Measurements from ENCODE around the gene LIG1.

LIG1 gene

DNA sequence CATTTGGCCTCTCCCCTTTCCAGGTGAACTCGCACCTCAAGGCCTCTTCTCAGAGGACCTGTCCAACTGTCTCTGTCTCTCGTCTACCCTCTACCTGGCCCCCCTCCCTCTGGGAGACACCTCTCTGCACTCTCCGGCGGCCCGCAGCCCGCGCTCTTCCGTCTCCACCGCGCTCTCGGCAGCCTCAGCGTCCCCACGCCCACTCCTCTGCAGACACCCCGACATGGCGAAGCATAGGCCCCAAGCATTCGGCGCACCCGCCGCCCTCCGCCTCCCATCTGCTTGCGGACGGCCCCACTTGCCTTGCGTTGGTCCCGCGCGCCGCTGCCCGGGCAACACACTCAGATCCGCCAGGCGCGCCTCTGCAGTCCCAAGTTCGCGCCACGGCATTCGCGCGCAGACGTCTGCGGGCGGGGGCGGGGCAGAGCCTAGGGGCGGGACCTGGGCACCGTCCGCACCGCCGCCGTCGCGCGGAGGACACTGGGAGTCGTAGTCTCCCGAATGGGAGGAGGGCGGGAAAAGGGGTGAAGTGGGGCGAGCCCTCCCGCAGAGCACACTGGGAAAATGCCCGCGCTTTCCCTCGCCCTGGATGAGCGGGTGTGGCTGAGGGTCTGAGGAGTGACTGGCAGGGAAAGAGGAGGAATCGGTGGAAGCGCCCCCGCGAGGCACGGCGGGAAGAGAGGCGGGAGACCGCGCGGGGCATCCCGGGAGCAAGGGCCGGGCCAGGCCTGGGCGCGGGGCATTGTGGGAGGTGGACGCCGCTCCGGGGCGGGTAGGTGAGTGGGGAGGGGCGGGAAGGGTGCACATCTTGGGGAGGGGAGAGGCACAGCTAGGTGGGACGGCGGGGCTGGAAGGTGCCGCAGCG, at the start of gene LIG1, which contains the start of gene ZSWIM9:
LIG1 (minus strand) TSS at position 406 of the 865 bp plus-strand sequence. CDS start 4,778 bp downstream, outside the sequence.
ZSWIM9 (plus strand) TSS at position 742 of the 865 bp plus-strand sequence. CDS start 1,123 bp downstream, outside the sequence.
- DNase-seq, result peak; percentile 93 to 95

GRCh38 chr19:48218997-48219396, 48.9 kb upstream of the LIG1 start:
- no peak for DNase-seq

- no peak for DNase-seq
These were observed 46.8 kb upstream of the LIG1 start for GRCh38 chr19:48216933-48217332.

DNA sequence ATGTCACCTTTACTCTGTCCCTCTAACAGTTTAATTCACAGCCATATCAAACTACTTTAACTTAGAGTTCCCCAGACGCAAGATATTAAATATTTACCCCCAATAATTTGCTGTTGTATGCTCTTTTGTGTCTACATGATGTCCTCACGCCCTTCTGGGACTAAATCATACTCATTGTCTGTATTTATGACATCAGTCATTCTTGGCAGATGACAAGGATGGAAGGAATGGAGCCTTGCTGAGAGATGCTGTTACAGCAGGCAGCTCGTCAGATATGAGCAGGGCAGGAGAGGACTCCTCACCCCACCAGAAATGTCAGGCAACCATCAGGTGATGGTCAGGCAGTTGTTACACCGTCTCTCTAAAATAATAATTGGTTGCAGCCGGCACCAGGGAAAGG, 43.8 kb upstream of the LIG1 start:
- no peak for DNase-seq

DNA sequence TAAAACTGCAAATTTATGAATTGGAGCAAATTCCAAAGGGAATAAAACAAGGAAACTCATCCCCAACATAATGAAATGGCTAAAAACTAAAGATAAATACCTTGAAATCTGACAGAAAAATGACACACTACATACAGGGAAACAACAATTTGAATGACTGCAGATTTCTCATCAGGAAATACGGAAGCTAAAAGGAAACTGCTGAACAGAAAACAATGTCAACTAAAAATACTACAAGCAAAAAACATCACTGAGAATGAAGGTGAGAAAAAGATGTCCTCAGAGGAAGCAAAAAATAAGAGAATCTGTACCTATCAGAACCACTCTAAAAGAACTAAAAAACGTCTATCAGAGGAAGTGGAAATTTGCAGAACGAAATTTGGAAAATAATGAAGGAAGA, 39.9 kb upstream of the LIG1 start:
- DNase-seq, result no peak

- peak in 1 of 2 experiments; percentile 24 for DNase-seq
These were observed 36.4 kb upstream of the LIG1 start for GRCh38 chr19:48206397-48207093.

GRCh38 chr19:48203794-48204628, 33.9 kb upstream of the LIG1 start:
- DNase-seq, result peak; percentile 93 to 95

- peak in 1 of 2 experiments; percentile 28 for DNase-seq
These were observed 33.2 kb upstream of the LIG1 start for GRCh38 chr19:48203222-48203793.

GRCh38 chr19:48196933-48197665, 27.0 kb upstream of the LIG1 start:
- no peak for DNase-seq

DNA sequence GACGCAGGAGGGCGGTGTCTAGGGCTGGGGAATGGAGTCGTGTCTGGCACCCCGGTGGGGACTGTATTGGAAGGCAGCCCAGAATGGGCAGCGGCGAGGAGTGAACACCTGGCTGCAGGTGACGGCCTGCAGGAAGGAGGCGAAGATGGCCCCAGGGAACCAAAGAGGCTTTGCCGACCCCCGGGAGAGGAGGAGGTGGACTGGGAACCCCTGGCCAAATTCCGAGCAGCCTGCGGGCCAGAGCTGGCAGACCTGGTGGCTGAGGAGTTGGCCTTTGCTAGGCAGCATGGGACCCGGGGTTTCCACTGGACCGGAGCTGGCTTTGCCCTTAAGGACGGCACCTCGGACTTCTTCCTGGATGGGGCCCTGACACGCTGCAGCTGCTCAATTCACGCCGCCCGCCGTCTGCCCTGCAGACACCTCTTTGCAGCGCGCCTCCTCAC, 26.2 kb upstream of the LIG1 start:
- no peak for DNase-seq

DNA sequence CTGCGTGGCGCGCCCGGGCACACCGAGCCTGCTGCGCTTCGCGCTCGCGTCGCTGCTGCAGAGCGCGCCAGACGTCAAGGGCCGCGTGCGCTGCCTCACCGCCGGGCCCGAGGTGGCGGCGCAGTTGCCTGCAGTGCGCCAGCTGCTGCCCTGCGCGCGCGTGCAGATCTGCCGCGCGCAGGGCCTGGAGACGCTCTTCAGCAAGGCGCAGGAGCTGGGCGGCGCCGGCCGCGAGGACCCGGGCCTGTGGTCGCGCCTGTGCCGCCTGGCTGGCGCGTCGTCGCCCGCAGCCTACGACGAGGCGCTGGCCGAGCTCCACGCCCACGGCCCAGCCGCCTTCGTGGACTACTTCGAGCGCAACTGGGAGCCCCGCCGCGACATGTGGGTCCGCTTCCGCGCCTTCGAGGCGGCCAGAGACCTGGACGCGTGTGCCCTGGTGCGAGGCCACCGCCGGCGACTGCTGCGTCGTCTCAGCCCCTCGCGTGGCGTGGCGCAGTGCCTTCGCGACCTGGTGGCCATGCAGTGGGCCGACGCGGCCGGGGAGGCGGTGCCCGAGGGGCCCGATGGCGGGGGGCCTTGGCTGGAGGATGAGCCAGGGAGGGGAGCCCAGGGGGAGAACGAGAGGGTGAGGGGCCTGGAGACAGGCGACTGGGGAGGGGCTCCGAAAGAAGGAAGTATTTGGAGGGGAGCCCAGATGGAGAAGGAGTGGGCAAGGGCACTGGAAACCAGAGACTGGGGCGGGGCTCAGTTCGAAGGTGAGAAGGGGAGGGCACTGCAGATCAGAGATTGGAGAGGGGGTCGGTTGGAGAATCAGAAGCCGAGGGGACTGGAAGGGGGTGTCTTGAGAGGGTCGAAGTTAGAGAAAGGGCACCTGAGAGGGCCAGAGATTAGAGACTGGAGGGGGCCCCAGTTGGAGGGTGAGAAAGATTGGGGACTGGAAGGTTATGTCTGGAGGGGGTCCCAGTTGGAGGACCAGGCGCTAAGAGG, 25.0 kb upstream of the LIG1 start:
- no peak for DNase-seq

GRCh38 chr19:48194041-48194843, 24.1 kb upstream of the LIG1 start:
- peak; percentile 50 to 55 for DNase-seq

- DNase-seq, result no peak
These were observed 22.6 kb upstream of the LIG1 start for GRCh38 chr19:48192750-48193149.

- no peak for DNase-seq
These were observed 20.7 kb upstream of the LIG1 start for GRCh38 chr19:48190885-48191284.

DNA sequence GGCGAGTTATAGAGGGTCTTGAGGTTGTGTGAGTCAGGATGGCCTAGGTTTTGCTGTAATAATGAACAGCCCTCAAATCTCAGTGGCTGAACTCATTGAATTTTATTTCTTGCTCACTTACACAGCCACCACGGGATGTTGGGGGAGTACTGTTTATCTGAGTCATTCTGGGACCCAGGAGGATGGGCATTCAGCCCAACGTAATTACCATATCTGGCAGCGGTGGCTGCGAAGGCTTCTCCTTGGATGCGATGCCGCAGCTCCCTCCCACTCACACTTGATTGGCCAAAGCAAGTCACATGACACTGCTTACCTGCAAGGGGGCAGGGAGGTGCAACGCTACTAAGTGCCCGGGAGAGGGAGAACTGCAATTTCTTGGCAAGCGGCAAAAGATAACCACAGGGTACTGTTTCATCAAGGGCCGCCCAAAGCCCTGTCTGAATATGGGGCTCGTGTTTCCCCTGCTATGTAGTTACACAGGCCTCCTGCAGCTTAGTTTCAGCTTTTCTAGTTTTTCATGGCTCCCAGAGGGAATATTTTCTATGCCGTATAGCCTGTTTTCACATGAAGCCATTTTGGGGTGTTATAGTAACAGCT, 20.2 kb upstream of the LIG1 start:
- peak; percentile 72 to 76 for DNase-seq

DNA sequence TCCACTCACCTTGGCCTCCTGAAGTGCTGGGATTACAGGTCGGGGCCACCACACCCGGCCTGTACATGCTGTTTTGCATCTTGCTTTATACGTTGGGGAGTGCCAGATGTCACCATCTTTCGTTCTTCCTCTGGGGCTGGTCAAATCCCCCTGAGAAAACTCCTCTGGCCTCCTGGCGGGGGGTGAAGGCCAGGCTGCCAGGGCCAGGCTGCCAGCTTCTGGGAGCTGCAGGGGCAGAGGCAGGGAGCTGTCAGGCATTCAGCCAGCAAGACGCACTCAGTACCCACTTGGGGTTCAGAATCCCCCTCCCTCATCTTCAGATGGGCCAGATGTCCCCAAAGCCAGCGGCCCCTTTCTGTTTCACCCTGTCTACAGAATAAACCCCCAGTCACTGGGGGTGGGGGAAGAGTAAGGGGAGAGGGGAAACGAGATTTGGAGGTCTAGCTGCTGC, 16.4 kb upstream of the LIG1 start:
- DNase-seq, result no peak

DNA sequence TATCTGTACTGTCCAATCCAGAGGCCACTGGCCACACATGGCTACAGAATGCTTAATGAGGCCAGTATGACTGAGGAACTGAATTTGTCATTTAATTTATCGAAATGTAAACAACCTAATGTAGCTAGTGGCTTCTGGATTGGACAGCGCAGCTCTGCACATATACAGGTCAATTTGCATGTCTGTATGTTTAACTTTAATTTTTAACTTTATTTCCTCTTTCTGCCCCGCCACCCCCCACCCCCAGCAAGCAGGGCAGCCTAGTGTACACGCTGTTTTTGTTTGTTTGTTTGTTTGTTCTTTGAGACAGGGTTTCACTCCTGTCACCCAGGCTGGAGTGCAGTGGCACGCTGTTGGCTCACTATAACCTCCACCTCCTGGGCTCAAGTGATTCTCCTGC, 15.9 kb upstream of the LIG1 start:
- DNase-seq, result no peak

DNA sequence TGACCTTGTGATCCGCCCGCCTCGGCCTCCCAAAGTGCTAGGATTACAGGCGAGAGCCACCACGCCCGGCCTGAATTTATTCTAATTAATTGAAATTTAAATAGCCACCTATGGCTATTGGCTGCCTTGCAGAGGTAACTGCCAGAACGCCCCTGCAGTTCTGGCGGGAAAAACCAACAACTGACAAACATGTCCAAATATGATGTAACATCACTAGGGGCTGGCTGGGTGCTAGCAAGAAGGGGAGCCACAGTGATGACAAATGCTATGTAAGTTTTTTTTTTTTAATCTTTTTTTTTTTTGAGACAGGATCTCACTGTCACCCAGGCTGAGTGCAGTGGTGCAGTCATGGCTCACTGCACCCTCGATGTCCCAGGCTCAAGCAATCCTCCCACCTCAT, 13.2 kb upstream of the LIG1 start:
- DNase-seq, result no peak

- no peak for DNase-seq
These were observed 12.3 kb upstream of the LIG1 start for GRCh38 chr19:48182434-48182833.
